ENCODE measurements around the gene ERBB4. TPM values are rescaled to one million over a fixed set of nuclear protein-coding genes. Genes with fewer than 3 reads are reported as not detected.
"Not testable (repeated sequence)": the region's sequence is repeated elsewhere in the genome, so short reads cannot be mapped to it uniquely, and the experiment has no call there.

Gene ERBB4
- total RNA-seq, 1 donor from 2014 or later: 10.2 TPM

DNA sequence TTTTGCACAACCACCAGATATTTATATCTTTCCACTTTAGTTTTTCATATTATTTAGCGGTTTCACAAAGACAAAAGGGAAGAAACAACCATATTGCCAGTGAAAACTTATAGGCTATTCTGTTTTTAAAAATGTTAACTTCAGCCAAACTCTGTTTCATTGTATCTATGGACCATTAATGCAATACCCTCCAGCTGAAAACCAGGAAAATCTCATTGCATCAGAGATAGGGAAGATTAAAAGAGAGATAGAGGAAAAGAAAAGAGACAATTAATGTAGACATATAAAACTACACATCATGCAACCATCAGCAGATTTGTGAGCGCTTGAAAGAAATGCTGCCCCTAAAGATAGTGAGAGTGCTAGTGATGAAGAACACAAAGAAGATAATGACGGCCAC is 970.2 kb downstream of the ERBB4 start:
- peaks cover 5% of the 10 kb centered on the region for H3K9me3 Mint-ChIP-seq
- H3K27me3 Mint-ChIP-seq (ENCODE audit: low read depth): no peaks in the 10 kb centered on the region
- H3K36me3 Mint-ChIP-seq (ENCODE audit: low read depth): peaks cover 11% of the 10 kb centered on the region
- no peak for DNase-seq (ENCODE audit: low read depth, low spot score)
- TF ChIP-seq, protein P1, sequence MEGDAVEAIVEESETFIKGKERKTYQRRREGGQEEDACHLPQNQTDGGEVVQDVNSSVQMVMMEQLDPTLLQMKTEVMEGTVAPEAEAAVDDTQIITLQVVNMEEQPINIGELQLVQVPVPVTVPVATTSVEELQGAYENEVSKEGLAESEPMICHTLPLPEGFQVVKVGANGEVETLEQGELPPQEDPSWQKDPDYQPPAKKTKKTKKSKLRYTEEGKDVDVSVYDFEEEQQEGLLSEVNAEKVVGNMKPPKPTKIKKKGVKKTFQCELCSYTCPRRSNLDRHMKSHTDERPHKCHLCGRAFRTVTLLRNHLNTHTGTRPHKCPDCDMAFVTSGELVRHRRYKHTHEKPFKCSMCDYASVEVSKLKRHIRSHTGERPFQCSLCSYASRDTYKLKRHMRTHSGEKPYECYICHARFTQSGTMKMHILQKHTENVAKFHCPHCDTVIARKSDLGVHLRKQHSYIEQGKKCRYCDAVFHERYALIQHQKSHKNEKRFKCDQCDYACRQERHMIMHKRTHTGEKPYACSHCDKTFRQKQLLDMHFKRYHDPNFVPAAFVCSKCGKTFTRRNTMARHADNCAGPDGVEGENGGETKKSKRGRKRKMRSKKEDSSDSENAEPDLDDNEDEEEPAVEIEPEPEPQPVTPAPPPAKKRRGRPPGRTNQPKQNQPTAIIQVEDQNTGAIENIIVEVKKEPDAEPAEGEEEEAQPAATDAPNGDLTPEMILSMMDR (conservative IDR thresholded peaks at IDR 0.05): no peak
- no peak overlapping the region for H3K4me3 Mint-ChIP-seq
- H3K27ac Mint-ChIP-seq (ENCODE audit: unreplicated experiment): no peak overlapping the region
- H3K4me1 Mint-ChIP-seq: peaks cover 8% of the 10 kb centered on the region

DNA sequence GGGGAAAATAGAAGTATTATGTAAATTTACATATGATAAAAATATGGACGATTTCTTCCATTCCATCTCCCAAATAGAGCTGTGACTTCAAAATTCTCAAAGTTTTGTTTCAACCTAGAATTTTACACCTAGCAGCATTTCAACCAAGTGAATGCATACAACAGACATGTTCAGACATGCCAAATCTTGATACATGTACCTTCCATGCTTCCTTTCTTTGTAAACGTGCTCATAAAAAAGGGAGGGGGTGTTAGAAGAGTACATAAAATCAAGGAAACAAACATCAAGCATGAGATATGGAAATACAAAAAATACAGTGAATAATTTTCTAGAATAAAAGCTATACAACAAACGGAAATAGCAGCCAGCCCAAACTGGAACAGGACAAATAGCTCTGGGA is 974.2 kb downstream of the ERBB4 start:
- TF ChIP-seq, protein P1 (conservative IDR thresholded peaks at IDR 0.05): no peak
- Mint-ChIP-seq H3K4me1 (peaks cover 8% of the 10 kb centered on the region), H3K36me3 (ENCODE audit: low read depth) (peaks cover 8% of the 10 kb centered on the region), H3K27ac (ENCODE audit: unreplicated experiment) (no peak overlapping the region), H3K4me3 (no peak overlapping the region), H3K27me3 (ENCODE audit: low read depth) (no peaks in the 10 kb centered on the region), H3K9me3 (no peaks in the 10 kb centered on the region)
- no peak for DNase-seq (ENCODE audit: low read depth, low spot score)

GRCh38 chr2:211545582-211545981 is 993.0 kb downstream of the ERBB4 start:
- no peak for DNase-seq (ENCODE audit: low read depth, low spot score)

GRCh38 chr2:211534632-211535031 is 1004.0 kb downstream of the ERBB4 start:
- H3K4me3 Mint-ChIP-seq: no peak overlapping the region
- DNase-seq (ENCODE audit: low read depth, low spot score): no peak
- no peak overlapping the region for H3K27ac Mint-ChIP-seq (ENCODE audit: unreplicated experiment)
- H3K4me1 Mint-ChIP-seq: peaks cover 8% of the 10 kb centered on the region
- TF ChIP-seq, protein P1 (conservative IDR thresholded peaks at IDR 0.05): no peak
- H3K9me3 Mint-ChIP-seq: peaks cover 11% of the 10 kb centered on the region
- no peaks in the 10 kb centered on the region for H3K27me3 Mint-ChIP-seq (ENCODE audit: low read depth)
- peaks cover 9% of the 10 kb centered on the region for H3K36me3 Mint-ChIP-seq (ENCODE audit: low read depth)

More at GRCh38 chr2:211545582-211545981, 993.0 kb downstream of the ERBB4 start:
- Mint-ChIP-seq H3K4me1 (peaks cover 31% of the 10 kb centered on the region), H3K36me3 (ENCODE audit: low read depth) (no peaks in the 10 kb centered on the region), H3K9me3 (no peaks in the 10 kb centered on the region), H3K27ac (ENCODE audit: unreplicated experiment) (no peak overlapping the region), H3K27me3 (ENCODE audit: low read depth) (no peaks in the 10 kb centered on the region), H3K4me3 (no peak overlapping the region)
- TF ChIP-seq, protein P1 (conservative IDR thresholded peaks at IDR 0.05): no peak

- not testable (repeated sequence) for H3K4me3 Mint-ChIP-seq; H3K4me1 Mint-ChIP-seq; H3K27me3 Mint-ChIP-seq (ENCODE audit: low read depth); H3K27ac Mint-ChIP-seq (ENCODE audit: unreplicated experiment); H3K9me3 Mint-ChIP-seq; DNase-seq (ENCODE audit: low read depth, low spot score)
- H3K36me3 Mint-ChIP-seq (ENCODE audit: low read depth): peaks cover 11% of the 10 kb centered on the region
Measured at GRCh38 chr2:211524248-211524647, 1014.4 kb downstream of the ERBB4 start.

GRCh38 chr2:211516537-211516936 is 1022.1 kb downstream of the ERBB4 start:
- H3K36me3 Mint-ChIP-seq (ENCODE audit: low read depth): no peaks in the 10 kb centered on the region
- H3K4me1 Mint-ChIP-seq: peaks cover 24% of the 10 kb centered on the region
- no peak for DNase-seq (ENCODE audit: low read depth, low spot score)
- H3K9me3 Mint-ChIP-seq: peaks cover 2% of the 10 kb centered on the region
- TF ChIP-seq, protein P1 (conservative IDR thresholded peaks at IDR 0.05): no peak
- no peak overlapping the region for H3K27ac Mint-ChIP-seq (ENCODE audit: unreplicated experiment)
- H3K4me3 Mint-ChIP-seq: no peak overlapping the region
- no peaks in the 10 kb centered on the region for H3K27me3 Mint-ChIP-seq (ENCODE audit: low read depth)
